Measurements from ENCODE around the gene SBNO2. TPM values are rescaled to one million over a fixed set of nuclear protein-coding genes. Genes with fewer than 3 reads are reported as not detected.

The SBNO2 gene
- total RNA-seq, 4 donors from 2014 or later = 22.8 to 69.0 (median 25.5) TPM

- intact Hi-C loops (cut with DNase I) = no loop called here
- Histone ChIP-seq H3K27ac (no peak overlapping the region), H3K9me3 (no peaks in the 10 kb centered on the region), H3K36me3 (peaks cover 33 to 39% of the 10 kb centered on the region in 2 donors), H3K4me1 (peaks cover 5 to 9% of the 10 kb centered on the region in 2 donors), H3K4me3 (replicated peaks in 1 of 3) (no peak overlapping the region), H3K27me3 (no peaks in the 10 kb centered on the region)
- DNase-seq = no peak
- TF ChIP-seq CTCF (IDR thresholded peaks at IDR 0.05) = no peak
- no peak for TF ChIP-seq POLR2A (IDR thresholded peaks at IDR 0.05)
- WGBS, 2 donors = 95% methylated on average over 15 to 28 of the region's 33 CpGs
Observed at GRCh38 chr19:1126984-1127760, 46.9 kb downstream of the SBNO2 start.

- WGBS, 2 donors = 92 to 94% methylated on average over 32 to 33 of the region's 33 CpGs
- Histone ChIP-seq H3K4me1 (peaks cover under 1 to 9% of the 10 kb centered on the region in 2 donors), H3K4me3 (replicated peaks in 1 of 3) (no peak overlapping the region), H3K27me3 (no peaks in the 10 kb centered on the region), H3K27ac (no peak overlapping the region), H3K9me3 (no peaks in the 10 kb centered on the region), H3K36me3 (peaks cover 46 to 53% of the 10 kb centered on the region in 2 donors)
- no peak for DNase-seq
- TF ChIP-seq POLR2A (IDR thresholded peaks at IDR 0.05) (no peak), CTCF (IDR thresholded peaks at IDR 0.05) (no peak)
- intact Hi-C loops (cut with DNase I) = no loop called here
Observed at GRCh38 chr19:1125601-1126467, 48.2 kb downstream of the SBNO2 start.

GRCh38 chr19:1123885-1124677 is 50.0 kb downstream of the SBNO2 start:
- no peak for DNase-seq
- Histone ChIP-seq H3K4me3 (replicated peaks in 1 of 3) (no peak overlapping the region), H3K27me3 (no peaks in the 10 kb centered on the region), H3K4me1 (no peaks in the 10 kb centered on the region), H3K9me3 (no peaks in the 10 kb centered on the region), H3K27ac (peak overlapping the region in 1 of 3 donors; percentile 17), H3K36me3 (peaks cover 62 to 69% of the 10 kb centered on the region in 2 donors)
- WGBS, 2 donors = 92 to 98% methylated on average over 11 to 20 of the region's 23 CpGs
- intact Hi-C loops (cut with DNase I) = no loop called here
- no peak for TF ChIP-seq POLR2A (IDR thresholded peaks at IDR 0.05)
- TF ChIP-seq CTCF (IDR thresholded peaks at IDR 0.05) = no peak

- 95 to 98% methylated on average over 11 to 19 of the region's 20 CpGs for WGBS, 2 donors
- TF ChIP-seq CTCF (IDR thresholded peaks at IDR 0.05) (no peak), POLR2A (IDR thresholded peaks at IDR 0.05) (no peak)
- DNase-seq = no peak
- H3K27ac ChIP-seq = no peak overlapping the region
- H3K36me3 ChIP-seq = peaks cover 68 to 75% of the 10 kb centered on the region in 2 donors
- no peak overlapping the region for H3K4me3 ChIP-seq (replicated peaks in 1 of 3)
- no peaks in the 10 kb centered on the region for H3K27me3 ChIP-seq
- intact Hi-C loops (cut with DNase I) = no loop called here
- no peaks in the 10 kb centered on the region for H3K9me3 ChIP-seq
- no peaks in the 10 kb centered on the region for H3K4me1 ChIP-seq
Observed at GRCh38 chr19:1123381-1123780, 50.7 kb downstream of the SBNO2 start.
